Hematopoietic multipotent progenitor cell treated with erythropoietin and hydrocortisone succinate and interleukin-3 and kit ligand, for 4 days (in vitro differentiated cells): ENCODE results near the gene AMH.

ENCODE experiments used
- DNase-seq: peaks from one replicate; pipeline ENCODE4 v3.0.0-alpha.2; 2015

The AMH gene

DNA sequence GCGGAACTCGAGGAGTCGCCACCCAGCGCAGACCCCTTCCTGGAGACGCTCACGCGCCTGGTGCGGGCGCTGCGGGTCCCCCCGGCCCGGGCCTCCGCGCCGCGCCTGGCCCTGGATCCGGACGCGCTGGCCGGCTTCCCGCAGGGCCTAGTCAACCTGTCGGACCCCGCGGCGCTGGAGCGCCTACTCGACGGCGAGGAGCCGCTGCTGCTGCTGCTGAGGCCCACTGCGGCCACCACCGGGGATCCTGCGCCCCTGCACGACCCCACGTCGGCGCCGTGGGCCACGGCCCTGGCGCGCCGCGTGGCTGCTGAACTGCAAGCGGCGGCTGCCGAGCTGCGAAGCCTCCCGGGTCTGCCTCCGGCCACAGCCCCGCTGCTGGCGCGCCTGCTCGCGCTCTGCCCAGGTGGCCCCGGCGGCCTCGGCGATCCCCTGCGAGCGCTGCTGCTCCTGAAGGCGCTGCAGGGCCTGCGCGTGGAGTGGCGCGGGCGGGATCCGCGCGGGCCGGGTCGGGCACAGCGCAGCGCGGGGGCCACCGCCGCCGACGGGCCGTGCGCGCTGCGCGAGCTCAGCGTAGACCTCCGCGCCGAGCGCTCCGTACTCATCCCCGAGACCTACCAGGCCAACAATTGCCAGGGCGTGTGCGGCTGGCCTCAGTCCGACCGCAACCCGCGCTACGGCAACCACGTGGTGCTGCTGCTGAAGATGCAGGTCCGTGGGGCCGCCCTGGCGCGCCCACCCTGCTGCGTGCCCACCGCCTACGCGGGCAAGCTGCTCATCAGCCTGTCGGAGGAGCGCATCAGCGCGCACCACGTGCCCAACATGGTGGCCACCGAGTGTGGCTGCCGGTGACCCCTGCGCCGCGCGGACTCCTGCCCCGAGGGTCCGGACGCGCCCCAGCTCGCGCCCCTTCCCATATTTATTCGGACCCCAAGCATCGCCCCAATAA lies 2.3 kb downstream of the AMH start:
- peak; percentile 68 for DNase-seq

DNA sequence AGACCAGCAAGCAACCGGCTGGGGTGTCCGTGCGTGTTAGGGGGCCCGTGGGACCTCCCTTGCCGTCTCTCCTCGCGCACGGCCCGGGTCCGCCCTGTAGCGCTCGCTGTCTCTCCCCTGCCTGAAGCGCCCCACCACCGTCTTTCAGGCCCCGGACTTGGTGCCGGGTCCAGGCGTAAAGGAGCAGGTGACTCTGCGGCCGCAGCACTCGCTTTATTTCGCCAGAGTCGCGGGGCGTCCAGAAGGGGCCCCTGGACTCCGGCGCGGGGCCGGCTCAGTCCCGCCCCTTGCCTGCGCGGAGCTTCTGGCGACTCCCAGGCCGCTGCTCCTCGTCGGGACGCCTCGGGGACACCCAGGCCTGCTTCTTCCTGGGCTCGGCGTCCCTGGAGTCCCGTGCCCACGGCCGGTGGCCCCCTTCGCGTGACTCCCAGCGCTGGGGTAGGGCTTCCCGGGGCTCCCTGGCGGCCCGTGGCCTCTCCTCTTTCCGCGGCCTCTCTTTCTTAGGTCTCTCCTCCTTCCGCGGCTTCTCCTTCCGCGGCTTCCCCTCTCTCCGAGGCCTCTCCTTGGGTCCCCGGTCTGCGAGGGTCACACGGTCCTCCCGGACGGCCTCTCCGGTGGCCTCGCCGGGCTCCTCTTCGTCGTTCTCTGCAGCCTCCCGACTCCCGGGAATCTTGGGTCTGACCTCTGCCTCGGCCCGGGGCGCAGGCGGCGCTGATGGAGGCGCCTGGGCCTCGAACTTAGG lies 3.1 kb downstream of the AMH start:
- DNase-seq = peak; percentile 44

DNA sequence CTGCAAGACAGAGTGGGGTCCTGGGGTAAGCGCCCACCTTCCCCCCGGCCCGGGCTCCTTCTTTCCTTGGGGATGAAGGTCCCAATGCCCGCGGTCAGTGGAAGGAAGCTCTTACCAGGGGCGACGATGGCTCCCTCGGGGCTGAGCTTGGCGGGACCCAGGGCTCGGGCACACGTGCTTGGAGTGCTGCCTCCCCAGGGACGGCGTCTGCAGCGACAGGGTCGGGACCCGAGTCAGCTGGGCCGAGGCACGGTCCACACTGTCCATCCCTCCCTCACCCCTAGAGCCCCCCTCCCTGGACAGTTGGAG lies 3.6 kb downstream of the AMH start:
- no peak for DNase-seq

DNA sequence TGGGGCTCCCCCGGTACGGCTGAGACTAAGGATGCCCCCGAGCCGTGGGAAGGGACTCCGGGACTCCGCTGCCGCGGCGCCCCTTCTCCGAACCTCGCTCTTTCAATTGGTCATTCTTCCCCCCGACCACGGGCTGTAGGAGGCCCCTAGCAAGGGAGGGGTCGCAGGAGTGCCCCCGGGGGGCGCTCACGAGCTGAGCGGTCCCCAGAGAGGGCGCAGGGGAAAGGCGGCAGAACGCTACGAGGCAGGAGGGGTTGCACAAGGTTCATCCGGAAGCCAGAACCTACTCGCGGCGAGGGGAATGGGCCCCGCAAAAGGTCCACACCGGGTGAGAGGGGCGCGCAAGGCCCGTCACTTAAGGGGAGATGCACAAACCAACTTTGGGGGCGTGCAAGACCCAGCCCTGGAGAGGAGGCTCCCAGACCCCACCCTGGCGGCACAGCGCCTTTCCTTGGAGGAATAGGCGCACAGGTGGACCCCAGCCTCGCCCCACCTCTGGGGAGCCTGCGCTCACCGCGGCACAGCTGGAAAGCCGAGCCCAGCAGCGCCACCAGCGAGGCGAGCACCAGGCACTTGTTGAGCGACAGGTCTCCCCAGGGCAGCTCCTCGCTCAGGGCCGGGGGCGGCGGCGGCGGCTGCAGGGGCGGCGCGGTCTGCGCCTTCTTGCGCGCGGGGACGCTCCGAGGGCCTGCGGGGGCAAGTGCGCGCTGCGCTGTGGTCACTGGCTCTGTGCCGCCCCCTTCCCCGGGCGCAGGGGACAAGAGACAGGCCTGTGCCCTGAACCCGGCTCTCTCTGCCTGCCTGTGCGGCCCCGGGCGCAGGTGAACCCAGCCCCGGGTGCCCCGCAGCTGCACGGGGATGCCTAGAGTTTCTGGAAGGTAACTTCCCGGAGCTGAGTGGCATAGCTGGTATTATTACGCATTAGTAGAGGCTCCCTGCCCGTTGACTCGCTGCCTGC lies 4.3 kb downstream of the AMH start:
- peak; percentile 83 for DNase-seq

DNA sequence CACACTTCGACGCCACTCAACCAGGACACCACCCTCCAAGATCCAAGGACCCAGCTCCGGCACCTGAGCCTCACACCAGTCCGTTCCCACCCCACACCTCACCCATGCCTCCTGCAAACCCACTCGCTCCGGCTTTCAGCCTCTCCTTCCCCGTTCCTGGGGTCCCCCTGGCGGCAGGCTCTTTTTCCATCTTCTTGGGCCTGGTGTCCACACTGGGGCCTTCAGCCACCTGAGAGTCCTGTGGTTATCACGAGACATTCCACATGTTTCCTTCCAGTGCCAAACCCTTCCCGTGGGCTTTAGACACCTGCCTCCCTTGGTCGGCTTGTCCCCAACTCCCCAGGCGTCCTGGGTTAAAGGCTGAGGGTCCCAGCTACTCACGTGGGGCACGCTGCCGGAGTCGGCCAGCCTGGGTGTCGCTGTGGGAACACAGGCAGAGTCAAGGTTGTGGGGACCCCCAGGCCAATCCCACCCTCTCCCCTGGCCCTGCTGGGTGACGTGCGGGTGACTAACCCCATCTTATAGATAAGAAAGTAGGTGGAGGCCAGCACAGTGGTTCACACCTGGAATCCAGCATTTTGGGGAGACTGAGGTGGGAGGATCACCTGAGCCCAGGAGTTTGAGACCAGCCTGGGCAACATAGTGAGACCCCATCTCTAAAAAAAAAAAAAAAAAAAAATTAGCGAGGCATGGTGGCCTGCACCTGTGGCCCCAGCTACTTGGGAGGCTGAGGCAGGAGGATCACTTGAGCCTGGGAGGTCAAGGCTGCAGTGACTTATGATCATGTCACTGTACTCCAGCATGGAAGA lies 5.1 kb downstream of the AMH start:
- DNase-seq = peak; percentile 49

DNA sequence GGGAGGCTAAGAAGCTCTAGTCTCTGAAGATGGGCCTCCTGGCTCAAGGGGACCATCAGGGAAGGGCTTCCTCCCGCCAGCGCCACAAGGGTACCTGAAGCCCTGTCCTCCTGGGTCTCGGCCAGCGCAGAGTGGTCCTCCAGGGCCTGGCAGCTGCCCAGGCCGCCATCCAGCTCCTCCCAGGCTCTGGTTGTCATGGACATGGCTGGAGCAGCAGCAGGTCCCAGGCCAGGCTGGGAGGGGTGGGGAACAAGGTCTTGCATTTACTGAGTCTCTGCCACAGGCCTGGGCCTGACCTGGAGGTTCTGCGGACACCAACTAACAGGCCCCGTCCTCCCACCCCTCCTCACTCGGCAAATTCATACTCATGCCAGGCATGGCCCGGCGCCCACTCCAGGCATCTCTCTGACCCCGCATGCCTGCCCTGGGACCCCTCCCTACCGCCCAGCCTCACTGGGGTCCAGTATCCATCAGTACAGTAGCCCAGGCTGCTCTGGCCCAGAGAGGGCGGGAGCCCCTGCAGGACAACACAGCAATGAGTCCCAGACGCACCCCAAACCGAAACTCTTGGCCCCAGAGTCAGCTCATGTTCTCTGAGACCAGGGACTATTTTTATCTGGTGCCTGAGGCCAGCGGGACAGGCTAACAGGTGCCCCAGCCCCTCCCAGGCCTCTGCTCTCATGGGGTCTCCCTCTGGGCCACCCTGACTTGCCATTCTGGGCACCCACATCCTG lies 6.2 kb downstream of the AMH start:
- DNase-seq = no peak

DNA sequence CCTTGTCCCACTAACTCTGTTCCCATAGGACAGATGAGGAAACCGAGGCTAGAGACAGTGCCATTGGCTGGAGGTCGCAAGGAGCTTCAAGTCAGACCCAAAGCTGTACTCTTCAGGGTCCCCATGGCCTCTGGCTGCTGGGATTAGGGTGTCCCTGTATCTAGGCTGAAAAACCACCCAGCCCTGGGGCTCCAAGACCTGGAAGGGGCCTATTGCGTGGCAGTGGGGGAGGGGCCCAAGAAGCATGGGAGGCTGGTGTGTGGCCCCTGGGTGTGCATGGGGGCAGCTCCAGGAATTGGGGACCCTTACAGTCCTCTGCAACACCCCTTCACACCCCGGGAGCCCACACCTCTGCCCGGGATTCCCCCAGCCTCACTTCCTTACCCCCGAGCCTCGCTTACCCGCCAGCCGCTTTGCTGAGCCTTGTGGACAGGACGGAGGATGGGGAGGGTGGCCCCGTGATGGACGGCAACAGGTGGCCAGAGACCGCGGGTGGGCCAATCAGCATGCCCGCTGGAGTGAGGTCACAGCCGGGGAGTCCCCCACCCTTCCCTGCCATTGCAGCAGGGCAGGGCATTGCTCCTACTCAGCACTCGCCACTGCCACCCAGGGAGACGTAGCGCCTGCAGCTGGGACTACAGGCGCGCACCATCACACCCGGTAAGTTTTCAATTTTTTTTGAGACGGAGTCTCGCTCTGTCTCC lies 7.0 kb downstream of the AMH start, which contains the start of gene JSRP1:
Gene JSRP1 (minus strand): TSS at position 436 of the 704 bp plus-strand sequence. CDS start 1,103 bp downstream, outside the sequence.
- no peak for DNase-seq

DNA sequence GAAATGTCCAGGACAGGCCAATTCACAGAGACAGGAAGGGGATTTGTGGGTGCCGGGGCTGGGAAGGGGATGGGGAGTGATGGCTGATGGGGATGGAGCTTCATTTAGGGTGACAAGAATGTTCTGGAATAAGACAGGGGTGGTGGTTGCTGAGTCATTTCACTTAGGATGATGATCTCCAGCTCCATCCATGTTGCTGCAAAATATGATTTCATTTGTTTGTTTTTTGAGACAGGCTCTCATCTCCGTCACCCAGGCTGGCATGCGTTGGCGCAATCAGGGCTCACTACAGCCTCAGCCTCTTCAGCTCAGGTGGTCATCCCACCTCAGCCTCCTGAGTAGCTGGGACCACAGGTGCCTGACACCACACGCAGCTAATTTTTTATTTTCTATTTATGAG lies 10.2 kb downstream of the AMH start:
- no peak for DNase-seq

DNA sequence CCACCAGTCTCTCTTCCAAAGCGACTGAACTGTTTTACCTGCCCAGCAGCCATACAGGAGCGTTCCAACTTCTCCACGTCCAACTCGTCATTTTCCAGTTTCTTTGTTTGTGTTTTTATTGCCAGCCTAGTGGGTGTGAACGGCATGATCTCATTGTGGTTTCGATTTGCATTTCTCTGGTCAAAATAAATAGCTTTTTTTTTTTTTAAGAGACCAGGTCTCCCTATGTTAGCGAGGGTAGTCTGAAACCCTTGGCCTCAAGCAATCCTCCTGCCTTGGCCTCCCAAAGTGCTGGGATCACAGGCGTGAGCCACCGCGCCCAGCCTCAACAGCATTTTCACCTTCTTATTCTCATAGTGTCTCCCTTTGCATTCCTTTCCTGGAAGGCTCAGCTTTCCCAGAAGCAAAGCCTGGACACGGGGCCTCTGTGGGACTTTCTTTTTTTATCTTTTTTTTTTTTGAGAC lies 11.2 kb downstream of the AMH start:
- peak; percentile 34 for DNase-seq

DNA sequence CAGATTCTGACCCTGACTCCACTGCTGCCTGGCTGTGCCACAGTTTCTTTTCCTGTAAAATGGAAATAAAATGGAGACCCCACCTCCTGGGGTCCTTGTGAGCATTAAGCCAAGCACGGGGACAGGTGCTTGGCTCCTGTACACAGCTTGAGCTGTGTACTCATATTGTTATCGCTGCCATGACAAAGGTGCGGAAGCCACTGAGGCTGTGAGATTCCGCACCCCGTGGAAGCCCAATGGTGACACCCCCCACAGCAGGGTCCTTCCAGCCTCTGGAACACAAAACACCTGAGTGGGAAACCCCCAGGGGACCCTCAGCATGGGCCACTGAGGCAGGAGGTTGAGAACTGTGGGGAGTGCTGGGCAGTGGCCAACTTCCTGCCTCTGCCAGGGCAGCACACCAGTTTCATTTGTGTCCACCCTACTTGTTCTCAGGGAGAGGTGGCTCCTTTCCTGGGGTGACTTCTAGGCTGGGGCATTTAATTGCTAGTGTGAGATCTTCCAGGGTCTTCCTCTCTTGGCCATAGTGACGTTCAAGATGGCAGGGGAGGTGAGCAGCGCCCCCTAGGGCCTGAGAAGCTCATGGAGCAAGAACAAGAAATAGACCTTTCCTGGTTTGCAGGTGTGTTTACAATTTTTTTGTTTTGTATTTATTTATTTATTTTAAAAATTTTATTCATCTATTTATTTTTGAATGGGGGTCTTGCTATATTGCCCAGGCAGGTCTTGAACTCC lies 12.5 kb downstream of the AMH start:
- DNase-seq = peak; percentile 71

DNA sequence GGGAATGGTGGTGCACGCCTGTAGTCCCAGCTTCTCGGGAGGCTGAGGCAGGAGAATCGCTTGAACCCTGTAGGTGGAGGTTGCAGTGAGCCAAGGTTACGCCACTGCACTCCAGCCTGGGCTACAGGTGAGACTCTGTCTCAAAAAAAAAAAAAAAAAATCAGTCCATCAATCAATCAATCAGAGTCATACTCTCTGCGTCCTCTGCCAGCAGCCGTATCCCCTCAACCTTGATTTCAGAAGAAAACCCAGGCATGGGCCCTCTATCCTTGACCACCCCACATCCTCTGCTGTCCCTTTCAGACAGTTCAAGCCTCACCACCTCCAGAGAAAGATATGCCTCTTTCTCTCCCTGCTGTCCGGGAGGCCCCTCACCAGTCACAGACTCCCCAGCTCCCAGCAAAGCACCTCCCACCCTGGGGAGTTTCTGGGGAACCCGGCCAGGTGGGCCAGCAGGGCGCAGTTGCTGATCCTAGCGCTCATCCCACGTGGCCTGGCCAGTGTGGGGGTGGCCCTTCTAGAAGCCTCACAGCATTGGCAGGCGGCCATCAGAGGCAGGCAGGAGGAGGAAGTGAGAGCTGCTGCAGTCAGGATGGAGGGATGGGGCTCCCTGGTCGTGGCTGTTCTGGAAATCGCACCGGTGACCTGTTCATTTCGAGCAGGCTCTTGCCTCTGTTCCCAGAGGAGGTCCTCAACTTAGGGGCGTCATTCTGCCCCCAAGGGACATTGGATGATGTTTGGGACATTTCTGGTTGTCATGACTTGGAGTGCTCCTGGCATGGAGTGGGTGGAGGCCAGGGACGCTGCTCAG lies 17.3 kb downstream of the AMH start:
- peak; percentile 94 for DNase-seq

DNA sequence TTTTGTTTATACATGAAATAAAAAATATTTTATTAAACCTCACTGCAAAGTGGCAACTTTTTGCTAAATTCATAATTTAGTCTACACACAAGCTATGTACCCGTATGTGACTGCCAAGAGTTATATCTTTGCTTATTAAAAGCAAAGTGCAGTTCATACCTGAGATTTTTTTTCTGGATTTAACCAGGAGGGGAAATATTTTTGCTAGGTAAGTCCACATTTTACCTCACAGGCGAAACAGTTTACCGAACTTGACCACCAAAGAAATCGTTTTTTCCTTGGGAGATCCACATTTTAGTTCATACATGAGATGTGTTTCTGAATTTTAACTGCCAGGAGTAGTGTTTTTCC lies 19.3 kb downstream of the AMH start:
- DNase-seq = no peak

DNA sequence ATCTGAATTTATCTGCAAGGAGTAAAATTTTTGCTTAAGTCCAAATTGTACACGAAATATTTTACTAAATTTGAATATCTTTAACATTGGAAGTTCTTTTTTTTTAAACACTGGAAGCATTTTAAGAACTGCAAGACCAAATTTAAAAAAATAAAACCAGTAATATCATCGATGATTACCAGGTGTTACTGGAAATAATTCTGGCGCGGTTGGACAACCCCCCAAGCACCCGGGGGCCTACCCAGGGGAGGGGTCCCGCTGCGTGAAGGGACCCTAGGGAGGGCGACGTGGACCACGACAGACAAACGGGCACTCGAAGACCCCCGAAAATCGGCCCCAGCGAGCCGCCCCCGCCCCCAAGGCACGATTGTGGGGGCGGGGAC lies 19.7 kb downstream of the AMH start:
- no peak for DNase-seq

DNA sequence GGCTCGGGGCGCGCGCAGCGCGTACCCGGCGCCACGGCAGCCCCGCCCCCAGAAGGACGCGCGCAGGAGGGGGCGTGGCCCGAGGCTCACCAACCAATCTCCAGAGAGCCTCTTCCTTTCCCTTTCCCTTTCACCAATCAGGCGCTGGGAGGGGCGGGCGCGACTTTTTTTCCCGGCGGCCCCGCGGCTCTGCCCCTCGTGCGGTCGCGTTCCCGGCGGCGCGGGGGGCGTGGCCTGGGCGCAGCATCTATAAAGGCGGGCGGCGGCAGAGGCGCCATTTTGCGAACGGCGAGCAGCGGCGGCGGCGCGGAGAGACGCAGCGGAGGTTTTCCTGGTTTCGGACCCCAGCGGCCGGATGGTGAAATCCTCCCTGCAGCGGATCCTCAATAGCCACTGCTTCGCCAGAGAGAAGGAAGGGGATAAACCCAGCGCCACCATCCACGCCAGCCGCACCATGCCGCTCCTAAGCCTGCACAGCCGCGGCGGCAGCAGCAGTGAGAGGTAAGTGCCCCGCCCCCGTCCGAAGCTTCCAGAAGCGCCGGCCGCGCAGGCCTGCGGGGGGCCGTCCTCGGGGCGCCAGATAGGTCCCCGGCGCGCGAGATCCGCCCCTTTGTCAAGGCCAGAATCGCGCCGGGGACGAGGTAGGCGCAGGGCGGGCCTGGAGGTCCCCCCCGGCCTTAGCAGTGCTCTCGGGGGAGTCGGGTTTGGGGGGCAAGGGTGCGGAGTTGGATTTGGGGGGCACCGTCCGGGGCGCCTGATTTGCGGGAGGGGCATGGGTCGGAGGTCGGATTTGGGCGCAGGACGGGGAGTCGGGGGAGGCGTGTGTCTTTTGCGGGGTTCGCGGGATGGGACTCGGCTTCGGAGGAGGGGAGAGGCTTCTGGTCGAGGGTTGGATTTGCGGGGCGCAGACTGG lies 20.4 kb downstream of the AMH start:
- DNase-seq = peak; percentile 98

DNA sequence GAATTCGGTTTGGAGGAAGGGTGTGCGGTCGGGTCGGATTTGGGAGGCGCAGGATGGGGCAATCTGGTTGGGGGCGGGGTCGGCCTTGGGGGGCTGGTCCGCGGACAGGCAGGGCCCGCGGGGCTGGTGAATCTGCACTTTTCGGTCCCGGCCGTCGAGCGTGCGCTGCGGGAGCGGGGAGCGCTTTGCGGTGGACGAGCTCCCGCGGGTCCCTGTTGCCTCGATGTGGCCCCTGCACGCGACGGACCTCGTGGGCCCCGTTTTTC lies 21.0 kb downstream of the AMH start:
- peak; percentile 58 for DNase-seq

DNA sequence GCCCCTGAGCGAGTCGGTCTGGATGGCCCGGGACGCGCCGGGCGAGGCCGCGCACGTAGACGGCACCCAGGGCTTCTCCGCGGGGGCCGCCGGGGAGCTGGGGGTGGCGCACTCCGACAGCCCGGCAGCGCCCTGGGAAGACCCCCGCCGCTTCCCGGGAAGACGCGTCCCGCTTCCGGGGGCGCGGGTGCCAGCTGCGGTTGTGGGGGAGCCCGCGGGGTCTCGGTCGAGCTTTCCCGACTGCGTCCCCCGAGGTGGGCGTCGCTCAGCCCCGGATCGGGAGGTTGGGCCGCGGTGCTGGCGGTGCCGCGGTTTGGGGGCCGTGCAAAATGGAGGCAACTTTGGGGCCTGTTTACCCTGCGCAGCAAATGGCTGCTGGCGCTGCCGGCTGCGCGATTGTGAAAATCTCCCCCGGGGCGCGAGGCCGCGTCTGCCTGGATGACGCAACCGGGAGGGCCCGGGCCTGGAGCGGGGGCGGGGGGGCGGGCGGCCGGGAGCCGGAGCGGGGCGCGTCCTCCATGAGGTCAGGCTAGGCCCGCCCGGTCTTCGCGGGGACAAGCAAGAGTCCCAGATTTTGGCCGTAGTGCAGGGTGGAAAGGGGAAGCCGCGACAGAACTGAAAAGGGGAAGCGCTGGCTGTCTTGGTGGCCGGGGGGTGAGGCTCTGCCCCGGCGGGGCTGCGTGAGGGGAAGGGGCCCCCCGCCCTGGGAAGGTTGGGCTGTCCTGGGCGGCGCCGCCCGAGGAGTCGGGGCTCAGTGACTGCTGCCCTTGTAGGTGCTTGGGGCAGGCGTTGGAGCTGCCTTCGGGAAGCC lies 21.5 kb downstream of the AMH start:
- DNase-seq = peak; percentile 95
